SK-N-SH treated with all-trans-retinoic acid at 6 μM for 48 hours (cell line): ENCODE measurements around the gene DDX1.

Experiments used
- ATAC-seq: fragments of 200-7000 bp; cut with Tn5 transposase; 3 replicates; pipeline ENCODE4 v1.9.1; 2020; ENCODE audit warnings: mild to moderate bottlenecking, moderate library complexity
- ARNTL ChIP-seq: fragments of 450-650 bp; formaldehyde crosslinking; IDR thresholded peaks from 2 replicates; pipeline ENCODE4 v1.5.0; 2020; ENCODE audit warnings: low read depth, mild to moderate bottlenecking, moderate library complexity, borderline replicate concordance
- BACH2 ChIP-seq: fragments of 250-450 bp; sonication (Bioruptor Pico); IDR thresholded peaks from 2 replicates; pipeline ENCODE4 v1.9.0; 2021; ENCODE audit warnings: mild to moderate bottlenecking, borderline replicate concordance
- CREB5 ChIP-seq: fragments of 250-450 bp; sonication (Bioruptor Pico); IDR thresholded peaks from 2 replicates; pipeline ENCODE4 v1.5.1; 2020; ENCODE audit warnings: low read depth, mild to moderate bottlenecking, moderate library complexity
- CSDC2 ChIP-seq: fragments of 250-450 bp; sonication (Bioruptor Pico); IDR thresholded peaks from 2 replicates; pipeline ENCODE4 v1.5.0; 2020; ENCODE audit warnings: mild to moderate bottlenecking, moderate library complexity
- ESRRG ChIP-seq: fragments of 250-450 bp; sonication (Bioruptor Pico); IDR thresholded peaks from 2 replicates; pipeline ENCODE4 v1.6.1; 2021; ENCODE audit warnings: mild to moderate bottlenecking
- GLIS3 ChIP-seq: fragments of 250-450 bp; sonication (Bioruptor Pico); IDR thresholded peaks from 2 replicates; pipeline ENCODE4 v1.5.0; 2020; ENCODE audit warnings: mild to moderate bottlenecking, moderate library complexity
- ISL1 ChIP-seq: fragments of 250-450 bp; sonication (Bioruptor Pico); IDR thresholded peaks from 2 replicates; pipeline ENCODE4 v2.1.2; 2022; ENCODE audit warnings: mild to moderate bottlenecking, moderate library complexity
- OSR1 ChIP-seq: fragments of 250-450 bp; sonication (Bioruptor Pico); IDR thresholded peaks from 2 replicates; pipeline ENCODE4 v1.8.0; 2022; ENCODE audit warnings: moderate library complexity, mild to moderate bottlenecking, inconsistent platforms
- PATZ1 ChIP-seq: fragments of 250-450 bp; sonication (Bioruptor Pico); IDR thresholded peaks from 2 replicates; pipeline ENCODE4 v1.8.0; 2020; ENCODE audit warnings: mild to moderate bottlenecking, moderate library complexity, borderline replicate concordance
- POU6F1 ChIP-seq: fragments of 250-450 bp; sonication (Bioruptor Pico); IDR thresholded peaks from 2 replicates; pipeline ENCODE4 v1.8.0; 2021; ENCODE audit warnings: low read depth, mild to moderate bottlenecking, moderate library complexity, borderline replicate concordance
- PPARA ChIP-seq: fragments of 250-450 bp; sonication (Bioruptor Pico); IDR thresholded peaks from 2 replicates; pipeline ENCODE4 v1.5.0; 2020; ENCODE audit warnings: mild to moderate bottlenecking, borderline replicate concordance
- RARB ChIP-seq: fragments of 250-450 bp; sonication (Bioruptor Pico); IDR thresholded peaks from 2 replicates; pipeline ENCODE4 v1.8.0; 2021; ENCODE audit warnings: mild to moderate bottlenecking, moderate library complexity
- SNAI2 ChIP-seq: fragments of 250-450 bp; sonication (Bioruptor Pico); IDR thresholded peaks from 2 replicates; pipeline ENCODE4 v1.5.0; 2020; ENCODE audit warnings: mild to moderate bottlenecking, moderate library complexity
- TCF4 ChIP-seq: fragments of 250-450 bp; sonication (Bioruptor Pico); IDR thresholded peaks from 2 replicates; pipeline ENCODE4 v1.8.0; 2021; ENCODE audit warnings: mild to moderate bottlenecking, moderate library complexity, borderline replicate concordance
- TOX ChIP-seq: fragments of 250-450 bp; sonication (Bioruptor Pico); IDR thresholded peaks from 2 replicates; pipeline ENCODE4 v1.8.0; 2021; ENCODE audit warnings: mild to moderate bottlenecking, moderate library complexity, borderline replicate concordance
- ZC3H10 ChIP-seq: fragments of 250-450 bp; sonication (Bioruptor Pico); IDR thresholded peaks from 2 replicates; pipeline ENCODE4 v1.5.1; 2021; ENCODE audit warnings: mild to moderate bottlenecking, moderate library complexity
- ZFP3 ChIP-seq: fragments of 250-450 bp; sonication (Bioruptor Pico); IDR thresholded peaks from 2 replicates; pipeline ENCODE4 v1.5.0; 2020; ENCODE audit warnings: mild to moderate bottlenecking, moderate library complexity
- ZFP30 ChIP-seq: fragments of 450-650 bp; formaldehyde crosslinking; IDR thresholded peaks from 2 replicates; pipeline ENCODE4 v1.5.0; 2022; ENCODE audit warnings: mild to moderate bottlenecking, moderate library complexity
- ZNF565 ChIP-seq: fragments of 450-650 bp; formaldehyde crosslinking; conservative IDR thresholded peaks from 2 replicates; pipeline ENCODE4 v1.5.0; 2020; ENCODE audit warnings: low read depth, mild to moderate bottlenecking, moderate library complexity
- ZNF70 ChIP-seq: fragments of 450-650 bp; formaldehyde crosslinking; IDR thresholded peaks from 2 replicates; pipeline ENCODE4 v1.5.0; 2020; ENCODE audit warnings: mild to moderate bottlenecking, moderate library complexity
- ZNF8 ChIP-seq: fragments of 450-650 bp; formaldehyde crosslinking; IDR thresholded peaks from 2 replicates; pipeline ENCODE4 v1.5.0; 2020; ENCODE audit warnings: mild to moderate bottlenecking, moderate library complexity
- TF ChIP-seq, protein P1 (sequence below): fragments of 250-450 bp; sonication (Bioruptor Pico); IDR thresholded peaks from 2 replicates; pipeline ENCODE4 v1.5.0; 2020; ENCODE audit warnings: mild to moderate bottlenecking, moderate library complexity
- TF ChIP-seq, protein P2 (sequence below): fragments of 250-450 bp; sonication (Bioruptor Pico); IDR thresholded peaks from 2 replicates; pipeline ENCODE4 v1.5.1; 2021; ENCODE audit warnings: mild to moderate bottlenecking, moderate library complexity

The DDX1 gene

GRCh38 chr2:15656090-15656489, 64.4 kb downstream of the DDX1 start (continued):
- TF ChIP-seq, protein P1, sequence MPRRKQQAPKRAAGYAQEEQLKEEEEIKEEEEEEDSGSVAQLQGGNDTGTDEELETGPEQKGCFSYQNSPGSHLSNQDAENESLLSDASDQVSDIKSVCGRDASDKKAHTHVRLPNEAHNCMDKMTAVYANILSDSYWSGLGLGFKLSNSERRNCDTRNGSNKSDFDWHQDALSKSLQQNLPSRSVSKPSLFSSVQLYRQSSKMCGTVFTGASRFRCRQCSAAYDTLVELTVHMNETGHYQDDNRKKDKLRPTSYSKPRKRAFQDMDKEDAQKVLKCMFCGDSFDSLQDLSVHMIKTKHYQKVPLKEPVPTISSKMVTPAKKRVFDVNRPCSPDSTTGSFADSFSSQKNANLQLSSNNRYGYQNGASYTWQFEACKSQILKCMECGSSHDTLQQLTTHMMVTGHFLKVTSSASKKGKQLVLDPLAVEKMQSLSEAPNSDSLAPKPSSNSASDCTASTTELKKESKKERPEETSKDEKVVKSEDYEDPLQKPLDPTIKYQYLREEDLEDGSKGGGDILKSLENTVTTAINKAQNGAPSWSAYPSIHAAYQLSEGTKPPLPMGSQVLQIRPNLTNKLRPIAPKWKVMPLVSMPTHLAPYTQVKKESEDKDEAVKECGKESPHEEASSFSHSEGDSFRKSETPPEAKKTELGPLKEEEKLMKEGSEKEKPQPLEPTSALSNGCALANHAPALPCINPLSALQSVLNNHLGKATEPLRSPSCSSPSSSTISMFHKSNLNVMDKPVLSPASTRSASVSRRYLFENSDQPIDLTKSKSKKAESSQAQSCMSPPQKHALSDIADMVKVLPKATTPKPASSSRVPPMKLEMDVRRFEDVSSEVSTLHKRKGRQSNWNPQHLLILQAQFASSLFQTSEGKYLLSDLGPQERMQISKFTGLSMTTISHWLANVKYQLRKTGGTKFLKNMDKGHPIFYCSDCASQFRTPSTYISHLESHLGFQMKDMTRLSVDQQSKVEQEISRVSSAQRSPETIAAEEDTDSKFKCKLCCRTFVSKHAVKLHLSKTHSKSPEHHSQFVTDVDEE, result no peak
- TF ChIP-seq RARB (CRISPR knock-in tag) (no peak), ISL1 (CRISPR knock-in tag) (no peak)

DNA sequence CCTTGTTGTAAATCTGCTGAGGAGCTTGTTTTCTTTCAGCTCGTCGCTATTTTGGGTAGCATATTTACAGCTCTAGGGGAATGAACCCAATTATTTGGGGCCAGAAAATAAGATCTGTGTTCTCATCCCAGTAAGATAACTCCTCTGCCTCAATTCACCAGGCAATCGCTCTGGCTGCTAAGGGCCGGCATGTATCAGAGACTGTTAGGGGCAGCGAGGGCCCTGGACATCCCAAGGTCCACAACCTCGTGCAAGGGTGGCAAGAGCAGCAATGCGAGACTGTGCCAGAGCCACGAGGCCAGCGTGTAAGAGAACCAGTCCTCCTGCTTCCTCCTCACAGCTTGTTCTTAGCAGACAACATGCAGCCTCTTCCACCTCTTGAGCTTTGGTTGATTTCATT, 66.1 kb downstream of the DDX1 start:
- no peak for ATAC-seq
- TF ChIP-seq RARB (CRISPR knock-in tag) (no peak), BACH2 (CRISPR knock-in tag) (no peak), ZFP3 (CRISPR knock-in tag) (no peak), ZC3H10 (CRISPR knock-in tag) (no peak), POU6F1 (no peak), PATZ1 (CRISPR knock-in tag) (no peak), TOX (CRISPR knock-in tag) (no peak), SNAI2 (CRISPR knock-in tag) (no peak), ISL1 (CRISPR knock-in tag) (no peak), GLIS3 (CRISPR knock-in tag) (no peak), ZNF70 (no peak), ARNTL (no peak)
- TF ChIP-seq, all 23 proteins: peak for 0

- ATAC-seq, result no peak
- TF ChIP-seq PPARA (CRISPR knock-in tag) (no peak), TCF4 (CRISPR knock-in tag) (no peak), ESRRG (CRISPR knock-in tag) (no peak), PATZ1 (CRISPR knock-in tag) (no peak), CSDC2 (no peak), SNAI2 (CRISPR knock-in tag) (no peak), OSR1 (CRISPR knock-in tag) (no peak), ZFP30 (CRISPR knock-in tag) (no peak), ARNTL (no peak), ZNF8 (CRISPR knock-in tag) (no peak), RARB (CRISPR knock-in tag) (no peak), ZC3H10 (CRISPR knock-in tag) (no peak), ZNF565 (CRISPR knock-in tag) (no peak), ZNF70 (no peak), CREB5 (no peak), BACH2 (CRISPR knock-in tag) (no peak), ISL1 (CRISPR knock-in tag) (no peak)
- TF ChIP-seq, protein P2, sequence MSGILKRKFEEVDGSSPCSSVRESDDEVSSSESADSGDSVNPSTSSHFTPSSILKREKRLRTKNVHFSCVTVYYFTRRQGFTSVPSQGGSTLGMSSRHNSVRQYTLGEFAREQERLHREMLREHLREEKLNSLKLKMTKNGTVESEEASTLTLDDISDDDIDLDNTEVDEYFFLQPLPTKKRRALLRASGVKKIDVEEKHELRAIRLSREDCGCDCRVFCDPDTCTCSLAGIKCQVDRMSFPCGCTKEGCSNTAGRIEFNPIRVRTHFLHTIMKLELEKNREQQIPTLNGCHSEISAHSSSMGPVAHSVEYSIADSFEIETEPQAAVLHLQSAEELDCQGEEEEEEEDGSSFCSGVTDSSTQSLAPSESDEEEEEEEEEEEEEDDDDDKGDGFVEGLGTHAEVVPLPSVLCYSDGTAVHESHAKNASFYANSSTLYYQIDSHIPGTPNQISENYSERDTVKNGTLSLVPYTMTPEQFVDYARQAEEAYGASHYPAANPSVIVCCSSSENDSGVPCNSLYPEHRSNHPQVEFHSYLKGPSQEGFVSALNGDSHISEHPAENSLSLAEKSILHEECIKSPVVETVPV (CRISPR knock-in tag), result no peak
- TF ChIP-seq, protein P1, result no peak
- TF ChIP-seq, all 23 proteins: peak for 0
These were observed 67.2 kb downstream of the DDX1 start for GRCh38 chr2:15658911-15659310.
